ENCODE results near the gene ZMYND12. TPM values are rescaled to one million over a fixed set of nuclear protein-coding genes. Genes with fewer than 3 reads are reported as not detected.

Gene ZMYND12
- total and polyA plus RNA-seq, 12 donors: 1.2 to 12.2 (median 4.5) TPM

DNA sequence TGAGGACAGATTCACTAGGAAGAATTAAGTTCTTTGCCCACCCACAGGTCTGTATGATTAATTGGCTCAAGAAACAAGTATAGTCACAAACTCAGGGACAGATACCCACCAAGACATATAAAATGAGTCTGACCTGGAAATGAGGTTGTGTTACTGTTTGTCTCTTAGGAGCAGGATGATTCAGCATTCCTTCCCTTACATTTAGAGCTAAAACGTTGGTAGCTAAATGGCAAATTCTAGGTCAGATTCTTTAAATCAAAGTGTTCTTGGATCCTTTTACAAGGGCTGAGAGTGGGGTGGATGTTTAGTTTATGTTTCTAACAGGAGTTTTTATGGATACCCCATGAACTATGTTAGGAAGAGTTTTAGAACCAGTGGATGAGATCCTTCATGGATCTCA is 70.5 kb downstream of the ZMYND12 start:
- intact Hi-C loops (cut with DNase I): no loop called here
- WGBS, 4 donors: 0 to 25% (median 16%) methylated on average over 1 of the region's 1 CpG
- H3K27ac ChIP-seq: no peak overlapping the region
- TF ChIP-seq, protein P1, sequence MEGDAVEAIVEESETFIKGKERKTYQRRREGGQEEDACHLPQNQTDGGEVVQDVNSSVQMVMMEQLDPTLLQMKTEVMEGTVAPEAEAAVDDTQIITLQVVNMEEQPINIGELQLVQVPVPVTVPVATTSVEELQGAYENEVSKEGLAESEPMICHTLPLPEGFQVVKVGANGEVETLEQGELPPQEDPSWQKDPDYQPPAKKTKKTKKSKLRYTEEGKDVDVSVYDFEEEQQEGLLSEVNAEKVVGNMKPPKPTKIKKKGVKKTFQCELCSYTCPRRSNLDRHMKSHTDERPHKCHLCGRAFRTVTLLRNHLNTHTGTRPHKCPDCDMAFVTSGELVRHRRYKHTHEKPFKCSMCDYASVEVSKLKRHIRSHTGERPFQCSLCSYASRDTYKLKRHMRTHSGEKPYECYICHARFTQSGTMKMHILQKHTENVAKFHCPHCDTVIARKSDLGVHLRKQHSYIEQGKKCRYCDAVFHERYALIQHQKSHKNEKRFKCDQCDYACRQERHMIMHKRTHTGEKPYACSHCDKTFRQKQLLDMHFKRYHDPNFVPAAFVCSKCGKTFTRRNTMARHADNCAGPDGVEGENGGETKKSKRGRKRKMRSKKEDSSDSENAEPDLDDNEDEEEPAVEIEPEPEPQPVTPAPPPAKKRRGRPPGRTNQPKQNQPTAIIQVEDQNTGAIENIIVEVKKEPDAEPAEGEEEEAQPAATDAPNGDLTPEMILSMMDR (IDR thresholded peaks at IDR 0.05): no peak
- no peak for TF ChIP-seq POLR2A (IDR thresholded peaks at IDR 0.05)
- H3K4me1 ChIP-seq (replicated peaks in 1 of 2): peaks cover under 1 to 6% of the 10 kb centered on the region in 2 donors
- peaks cover 26% of the 10 kb centered on the region for H3K27me3 ChIP-seq
- no peak overlapping the region for H3K4me3 ChIP-seq
- H3K36me3 ChIP-seq (replicated peaks in 1 of 2): no peaks in the 10 kb centered on the region
- no peaks in the 10 kb centered on the region for H3K9me3 ChIP-seq (replicated peaks in 1 of 3)
- no peak for DNase-seq

DNA sequence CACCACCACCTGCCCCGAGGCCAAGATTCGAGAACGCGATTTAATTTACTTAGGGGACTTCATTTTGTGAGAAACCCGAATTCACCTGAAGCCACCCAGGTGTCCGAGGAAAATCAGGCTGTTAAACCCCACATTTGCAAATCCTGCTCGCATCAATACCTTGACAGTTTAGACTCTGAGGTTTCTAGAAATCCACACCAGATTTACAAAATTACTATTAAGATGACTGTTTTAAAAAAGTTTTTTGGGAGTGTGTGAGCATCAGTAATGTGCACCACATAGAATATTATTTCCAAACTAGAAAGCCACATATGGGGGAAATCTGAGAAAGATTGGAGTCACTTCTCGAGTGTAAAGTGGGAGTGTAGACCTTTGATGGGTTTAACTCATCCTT is 74.5 kb downstream of the ZMYND12 start:
- peak overlapping the region in 1 of 4 donors; percentile 71 for H3K4me3 ChIP-seq
- H3K9me3 ChIP-seq (replicated peaks in 1 of 3): no peaks in the 10 kb centered on the region
- H3K27me3 ChIP-seq: peaks cover 26% of the 10 kb centered on the region
- no peaks in the 10 kb centered on the region for H3K36me3 ChIP-seq (replicated peaks in 1 of 2)
- intact Hi-C loops (cut with DNase I): no loop called here
- 18 to 39% (median 21%) methylated on average over 3 to 8 of the region's 8 CpGs for WGBS, 4 donors
- TF ChIP-seq, protein P1 (IDR thresholded peaks at IDR 0.05): no peak
- TF ChIP-seq POLR2A (IDR thresholded peaks at IDR 0.05): no peak
- DNase-seq: no peak
- H3K4me1 ChIP-seq (replicated peaks in 1 of 2): peaks cover 5 to 12% of the 10 kb centered on the region in 2 donors
- H3K27ac ChIP-seq: no peak overlapping the region

DNA sequence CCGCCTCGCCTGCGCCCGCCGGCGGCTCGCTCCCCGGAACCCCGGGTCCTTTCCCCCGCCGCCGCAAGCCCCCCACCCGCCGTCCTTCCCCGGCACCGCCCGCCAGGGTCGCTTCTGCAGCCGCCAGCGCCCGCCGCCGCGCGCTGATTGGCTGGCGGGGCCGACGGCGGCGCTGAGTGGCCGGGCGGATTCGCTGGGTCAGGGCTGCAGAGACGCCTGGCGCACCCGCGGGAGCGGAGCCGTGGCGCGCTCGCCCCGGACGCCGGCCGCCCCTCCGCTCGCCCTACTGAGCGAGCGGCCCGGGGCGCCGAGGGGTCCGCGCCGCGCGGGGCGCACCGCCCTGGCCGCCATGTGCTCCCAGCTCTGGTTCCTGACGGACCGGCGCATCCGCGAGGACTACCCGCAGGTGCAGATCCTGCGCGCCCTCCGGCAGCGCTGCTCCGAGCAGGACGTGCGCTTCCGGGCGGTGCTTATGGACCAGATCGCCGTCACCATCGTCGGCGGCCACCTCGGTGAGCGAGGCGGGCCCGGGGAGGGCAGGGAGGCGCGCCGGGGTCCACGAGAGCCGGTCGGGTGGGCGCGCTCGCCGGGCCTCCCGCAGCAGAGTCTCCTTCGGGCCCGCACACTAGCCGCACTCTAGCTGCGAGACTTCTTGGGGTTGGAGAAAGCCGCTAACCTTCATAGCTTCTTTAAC is 75.1 kb downstream of the ZMYND12 start, which contains the start of gene RIMKLA:
RIMKLA (plus strand) TSS at position 207 of the 694 bp plus-strand sequence; CDS start at position 350, 143 bp downstream.
- H3K36me3 ChIP-seq (replicated peaks in 1 of 2): no peaks in the 10 kb centered on the region
- DNase-seq: peak; percentile 21 to 61 (median 42)
- TF ChIP-seq, protein P1 (IDR thresholded peaks at IDR 0.05): no peak
- no peak for TF ChIP-seq POLR2A (IDR thresholded peaks at IDR 0.05)
- H3K27me3 ChIP-seq: peaks cover 26% of the 10 kb centered on the region
- H3K27ac ChIP-seq: no peak within 1 kb of the TSS
- H3K9me3 ChIP-seq (replicated peaks in 1 of 3): no peaks in the 10 kb centered on the region
- intact Hi-C loops (cut with DNase I): no loop called here
- WGBS, 4 donors: 1% methylated on average over 28 to 101 of the region's 101 CpGs; no CpG with 5 or more reads in 1 of the 4 donors
- peaks cover 5 to 12% of the 10 kb centered on the region in 2 donors for H3K4me1 ChIP-seq (replicated peaks in 1 of 2)
- H3K4me3 ChIP-seq: peak within 1 kb of the TSS in 3 of 4 donors; percentile 23 to 71 (median 25)

Small RNAs within 50 kb of the gene (small RNA-seq; reads per million reads assigned to genes)
- gene TMSB4XP1: 0 reads per million in 2 donors

Other genes with a start within 250 kb of the ZMYND12 start
- gene FOXJ3, start 120.8 kb downstream of the ZMYND12 start, total RNA-seq: 10 to 100 TPM; 19.7 to 58.5 (median 33.5) TPM
- gene FOXJ3, start 120.8 kb downstream of the ZMYND12 start, polyA plus RNA-seq: 10 to 100 TPM in 2 of 3 donors, 1 to 10 TPM in 1; 8.4 to 36.1 (median 10.2) TPM
- 1 to 10 TPM in 2 of 9 donors, under 1 TPM in 7; 0.09 to 4.0 (median 0.43) TPM for gene RIMKLA, start 75.2 kb downstream of the ZMYND12 start, total RNA-seq
- gene RIMKLA, start 75.2 kb downstream of the ZMYND12 start, polyA plus RNA-seq: under 1 TPM; 0.07 to 0.35 (median 0.16) TPM
- 100 to 1,000 TPM in 3 of 9 donors, 10 to 100 TPM in 6; 48.7 to 141 (median 89.1) TPM for gene PPCS, start 521 bp upstream of the ZMYND12 start, total RNA-seq
- gene PPCS, start 521 bp upstream of the ZMYND12 start, polyA plus RNA-seq: 100 to 1,000 TPM in 1 of 3 donors, 10 to 100 TPM in 2; 85.9 to 191 (median 92.7) TPM
- gene CCDC30, start 7.3 kb upstream of the ZMYND12 start, total RNA-seq: 1 to 10 TPM; 1.8 to 8.3 (median 5.4) TPM
- 1 to 10 TPM; 2.9 to 3.5 (median 3.4) TPM for gene CCDC30, start 7.3 kb upstream of the ZMYND12 start, polyA plus RNA-seq
- 10 to 100 TPM; 17.5 to 56.5 (median 28.1) TPM for gene PPIH, start 202.4 kb upstream of the ZMYND12 start, total RNA-seq
- 10 to 100 TPM; 19.6 to 41.7 (median 39.3) TPM for gene PPIH, start 202.4 kb upstream of the ZMYND12 start, polyA plus RNA-seq
- 100 to 1,000 TPM; 281 to 513 (median 356) TPM for gene YBX1, start 226.4 kb upstream of the ZMYND12 start, total RNA-seq
- 100 to 1,000 TPM; 285 to 995 (median 300) TPM for gene YBX1, start 226.4 kb upstream of the ZMYND12 start, polyA plus RNA-seq

All from adrenal gland (tissue), 12 donors.